ENCODE data around the gene ASPHD1.
"Not testable (repeated sequence)": the region's sequence is repeated elsewhere in the genome, so short reads cannot be mapped to it uniquely, and the experiment has no call there.

The ASPHD1 gene

DNA sequence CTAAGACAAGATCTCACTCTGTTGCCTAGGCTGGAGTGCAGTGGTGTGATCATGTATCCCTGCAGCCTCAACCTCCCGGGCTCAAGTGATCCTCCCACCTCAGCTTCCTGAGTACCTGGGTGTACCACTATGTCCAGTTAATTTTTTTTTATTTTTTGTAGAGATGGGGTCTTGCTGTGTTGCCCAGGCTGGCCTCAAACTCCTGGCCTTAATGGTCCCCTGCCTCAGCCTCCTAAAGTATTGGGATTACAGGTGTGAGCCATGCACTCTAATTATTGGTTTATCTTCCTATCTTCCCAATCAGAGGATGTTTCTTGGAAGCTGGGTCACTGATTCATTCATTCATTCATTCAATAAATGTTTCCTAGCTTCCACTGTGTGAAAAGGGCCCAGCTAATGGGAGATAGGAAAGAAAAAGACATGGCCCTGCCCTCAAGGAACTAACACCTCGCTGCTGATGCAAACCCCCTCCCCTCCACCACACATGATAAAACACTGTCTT, 8.5 kb downstream of the ASPHD1 start:
- no peak for FAIRE-seq

DNA sequence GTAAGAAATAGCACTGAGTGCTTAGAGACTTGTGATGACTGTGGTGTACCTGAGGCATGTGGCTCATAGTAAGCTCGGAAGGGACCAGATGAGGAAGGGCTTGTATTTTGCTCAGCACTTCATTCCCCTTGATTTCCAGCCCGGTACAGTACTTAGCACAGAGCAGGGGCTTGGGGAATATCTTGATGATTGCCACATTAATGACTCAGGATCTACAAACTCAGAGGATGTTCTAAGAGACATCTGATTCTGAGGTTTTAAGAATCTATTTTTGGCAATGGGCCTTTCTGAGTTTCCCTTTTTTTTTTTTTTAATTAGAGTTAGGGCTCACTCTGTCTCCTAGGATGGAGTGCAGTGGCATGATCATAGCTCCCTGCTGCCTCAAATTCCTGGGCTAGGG, 9.1 kb downstream of the ASPHD1 start:
- no peak for FAIRE-seq

DNA sequence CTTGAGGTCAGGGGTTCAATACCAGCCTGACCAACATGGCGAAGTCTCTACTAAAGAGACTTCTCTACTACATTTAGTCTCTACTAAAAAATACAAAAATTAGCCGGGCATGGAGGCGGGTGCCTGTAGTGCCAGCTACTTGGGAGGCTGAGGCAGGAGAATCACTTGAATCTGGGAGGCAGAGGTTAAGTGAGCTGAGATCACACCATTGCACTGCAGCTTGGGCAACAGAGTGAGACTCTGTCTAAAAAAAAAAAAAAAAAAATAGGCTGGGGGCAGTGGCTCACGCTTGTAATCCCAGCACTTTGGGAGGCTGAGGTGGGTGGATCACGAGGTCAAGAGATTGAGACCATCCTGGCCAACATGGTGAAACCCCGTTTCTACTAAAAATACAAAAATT, 9.6 kb downstream of the ASPHD1 start:
- FAIRE-seq: not testable (repeated sequence)

DNA sequence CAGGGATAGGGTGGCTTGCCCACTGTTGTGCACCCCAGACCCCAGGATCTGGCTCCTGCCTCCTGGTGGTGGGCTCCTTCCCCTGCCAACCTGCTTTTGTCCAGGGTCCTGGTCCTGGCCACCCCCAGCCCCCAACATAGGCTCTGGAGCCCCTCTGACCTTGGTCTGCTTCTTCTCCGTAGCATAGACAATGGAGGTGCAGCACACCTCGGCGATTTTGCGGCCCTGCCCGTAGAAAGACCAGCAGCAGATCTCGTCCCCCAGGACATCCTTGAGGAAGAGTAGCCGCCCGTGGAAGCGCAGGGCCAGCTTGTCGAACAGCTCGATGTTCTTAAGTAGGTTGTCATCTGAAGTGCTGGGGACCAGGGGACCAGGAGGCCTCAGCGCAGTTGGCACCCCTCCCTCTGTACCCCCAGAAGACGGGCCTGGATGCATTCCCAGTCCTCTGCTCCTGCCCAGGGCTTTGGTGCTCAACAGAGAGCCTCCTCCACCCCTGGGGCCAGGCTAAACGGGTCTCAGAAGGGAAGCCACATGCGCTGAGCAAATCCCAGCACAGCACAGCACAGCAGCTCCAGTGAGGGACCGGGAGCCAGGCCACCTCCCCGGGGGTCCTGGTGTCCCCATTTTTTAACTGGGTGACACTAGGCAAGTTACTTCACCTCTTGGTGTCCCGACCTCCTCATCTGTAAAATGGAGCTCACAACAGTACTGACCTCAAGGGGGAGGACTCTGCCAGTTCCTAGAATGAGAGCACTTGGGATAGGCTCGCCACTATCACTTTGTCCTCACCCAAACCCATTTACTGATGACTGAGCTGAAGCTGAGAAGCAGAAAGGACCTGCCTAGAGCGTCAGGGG, 10.8 kb downstream of the ASPHD1 start:
- no peak for FAIRE-seq

DNA sequence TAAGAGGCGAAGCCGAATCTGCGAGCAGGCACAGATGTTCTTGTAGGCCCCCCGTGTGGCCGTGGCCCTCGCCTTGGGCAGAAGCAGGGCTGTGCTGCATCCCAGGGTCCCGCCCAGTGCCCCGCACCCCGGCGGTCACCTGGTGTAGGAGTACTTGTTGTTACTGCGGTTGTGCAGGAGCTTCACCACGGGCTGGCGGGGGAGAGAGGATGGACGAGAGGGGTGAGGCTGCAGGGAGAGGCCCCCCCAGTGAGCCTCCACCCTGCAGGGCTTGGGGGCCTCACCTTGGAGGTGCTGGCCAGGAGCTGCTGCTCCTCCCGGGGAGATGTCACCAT, 11.4 kb downstream of the ASPHD1 start:
- FAIRE-seq: no peak

DNA sequence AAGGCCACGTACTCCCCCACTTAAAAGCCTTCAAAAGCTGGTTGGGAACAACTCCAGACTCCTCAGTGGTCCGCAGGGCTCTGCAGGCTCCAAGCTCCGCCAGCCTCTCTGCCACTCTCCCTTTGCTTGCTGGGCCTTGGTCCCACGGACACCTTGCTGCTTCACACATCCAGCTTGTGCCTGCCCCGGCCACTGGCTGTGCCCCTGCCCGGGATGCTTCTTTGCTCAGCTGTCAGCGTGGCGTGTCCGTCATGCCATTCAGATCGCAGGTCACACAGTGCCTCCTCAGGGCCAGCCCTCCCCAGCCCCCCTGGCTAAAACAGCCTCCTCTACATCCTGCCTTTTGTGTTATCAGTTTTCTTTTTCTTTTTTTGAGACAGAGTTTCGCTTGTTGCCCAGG, 11.8 kb downstream of the ASPHD1 start:
- no peak for FAIRE-seq

DNA sequence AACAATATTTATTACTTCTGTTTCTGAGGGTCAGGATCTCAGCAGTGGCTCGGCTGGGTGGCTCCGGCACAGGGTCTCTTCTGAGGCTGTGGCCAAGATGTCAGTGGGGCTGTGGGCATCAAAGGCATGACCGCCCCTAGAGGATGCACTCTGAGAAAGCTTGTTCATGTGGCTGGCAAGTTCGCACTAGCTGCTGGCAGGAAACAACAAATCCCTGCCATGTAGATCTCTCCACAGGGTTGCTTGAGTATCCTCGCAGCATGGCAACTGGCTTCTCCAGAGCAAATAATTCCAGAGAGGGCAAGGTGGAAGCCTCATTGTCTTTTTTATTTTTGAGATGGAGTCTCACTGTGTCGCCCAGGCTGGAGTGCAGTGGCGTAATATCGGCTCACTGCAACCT, 13.2 kb downstream of the ASPHD1 start:
- FAIRE-seq: no peak

DNA sequence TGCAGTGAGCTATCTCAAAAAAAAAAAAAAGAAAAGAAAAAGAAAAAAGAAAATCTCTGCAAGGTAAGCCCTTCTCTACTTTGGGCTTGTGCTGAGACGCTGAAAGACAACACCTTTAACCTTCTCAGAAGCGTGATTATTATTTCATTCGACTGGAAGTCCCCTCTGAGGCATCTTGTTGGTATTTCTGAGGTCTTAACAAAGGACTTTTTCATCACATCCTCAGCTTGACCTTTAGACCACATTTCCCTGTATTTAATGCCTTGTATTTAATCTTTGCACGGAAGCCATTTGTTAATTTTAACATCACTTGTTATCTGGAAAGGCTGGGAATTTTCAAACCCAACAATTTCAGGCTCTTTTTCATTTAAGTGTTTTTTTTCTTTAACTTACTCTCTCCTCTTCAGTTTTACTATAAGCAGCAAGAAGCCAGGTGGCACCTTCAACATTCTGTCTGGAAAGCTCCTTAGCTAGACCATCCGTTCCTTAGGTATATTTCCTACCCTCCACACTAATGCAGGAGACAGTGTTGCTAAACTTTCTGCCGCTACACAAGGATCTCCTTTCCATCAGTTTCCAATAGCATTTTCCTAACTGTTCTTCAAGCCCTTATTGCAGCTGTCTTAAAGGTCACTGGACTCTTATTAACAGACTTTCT, 15.4 kb downstream of the ASPHD1 start:
- no peak for FAIRE-seq

DNA sequence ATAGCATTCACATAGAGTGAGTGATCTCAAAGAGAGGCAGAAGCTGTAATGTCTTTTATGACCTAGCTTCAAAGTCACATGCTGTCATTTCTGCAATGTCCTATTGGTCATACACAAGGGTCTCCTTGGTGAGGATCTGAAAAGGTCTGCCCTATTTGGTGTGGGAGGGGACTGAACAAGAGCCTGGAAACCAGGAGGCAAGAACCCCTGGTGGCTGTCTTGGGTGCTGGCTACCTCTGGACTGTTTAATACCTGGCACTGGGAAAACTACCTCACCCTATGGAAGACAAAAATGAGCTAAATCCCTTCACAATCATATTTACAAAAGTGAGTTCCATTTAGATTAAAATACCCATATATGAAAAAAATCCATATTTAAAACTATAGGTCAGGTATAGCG, 16.7 kb downstream of the ASPHD1 start:
- FAIRE-seq: no peak

DNA sequence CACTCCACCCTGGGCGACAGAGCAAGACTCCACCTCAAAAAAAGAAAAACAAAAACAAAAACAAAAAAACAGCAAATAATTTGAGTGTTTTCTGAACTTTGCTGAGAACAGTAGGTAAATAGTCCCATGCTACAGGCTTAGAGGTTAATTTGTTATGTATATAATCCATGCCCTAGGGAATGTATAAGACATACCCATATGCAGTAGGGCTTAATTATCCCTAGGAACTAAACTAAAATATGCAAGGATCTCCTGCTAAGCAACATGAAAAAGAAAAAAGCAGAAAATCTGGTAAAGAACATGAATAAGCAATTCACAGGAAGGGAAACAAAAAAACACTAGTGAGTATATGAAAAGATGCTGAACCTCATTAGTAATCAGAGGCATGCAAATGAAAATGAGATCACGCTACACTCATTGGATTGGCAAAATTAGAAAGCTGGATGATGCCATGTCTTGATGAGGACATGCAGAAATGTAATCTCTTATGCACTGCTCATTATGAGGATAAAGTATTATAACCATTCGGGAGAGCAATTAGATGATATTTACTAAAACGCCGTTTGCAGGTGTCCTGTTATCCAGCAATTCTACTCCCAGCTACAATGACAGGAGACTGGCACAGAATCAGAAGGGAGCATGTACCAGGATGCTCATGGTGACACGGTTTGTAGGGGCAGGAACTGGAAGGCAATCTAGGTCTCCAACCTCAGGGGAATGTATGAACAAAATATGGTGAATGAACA, 20.2 kb downstream of the ASPHD1 start:
- FAIRE-seq: no peak

DNA sequence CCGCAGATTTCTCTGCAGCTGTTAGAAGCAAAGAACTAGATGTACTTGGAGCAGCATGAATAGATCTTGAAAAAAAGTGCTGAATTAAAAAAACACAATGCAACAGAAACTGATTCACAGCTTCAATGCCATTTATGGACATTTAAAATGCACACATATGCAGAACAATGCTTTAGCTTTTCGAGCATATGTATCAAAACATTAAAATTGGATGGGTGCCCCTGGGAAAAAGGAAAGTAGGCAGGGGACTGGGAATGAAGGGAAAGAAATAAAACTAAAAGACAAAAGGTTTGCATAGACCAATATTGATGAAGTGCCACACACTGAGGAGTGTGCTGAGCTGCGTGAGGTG, 20.7 kb downstream of the ASPHD1 start:
- no peak for FAIRE-seq

DNA sequence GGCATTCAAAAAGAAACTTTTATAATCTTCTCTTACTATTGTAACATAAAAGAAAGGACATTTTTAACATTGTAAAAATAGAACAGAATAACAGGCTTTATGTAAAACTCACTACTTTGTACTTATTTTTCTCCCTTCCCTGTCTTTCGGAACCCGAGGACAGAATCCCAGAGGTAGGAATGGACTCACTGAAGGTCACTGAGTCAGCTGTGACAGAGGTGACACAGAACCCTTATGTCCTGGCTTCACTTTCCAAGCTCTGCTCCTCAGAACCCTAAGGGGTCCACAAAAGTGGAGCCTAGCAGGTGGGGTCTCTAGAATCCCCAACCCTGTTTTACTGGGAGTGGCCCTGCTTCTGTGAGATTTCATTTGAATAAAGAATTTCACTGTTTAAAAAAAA, 22.0 kb downstream of the ASPHD1 start:
- no peak for FAIRE-seq

DNA sequence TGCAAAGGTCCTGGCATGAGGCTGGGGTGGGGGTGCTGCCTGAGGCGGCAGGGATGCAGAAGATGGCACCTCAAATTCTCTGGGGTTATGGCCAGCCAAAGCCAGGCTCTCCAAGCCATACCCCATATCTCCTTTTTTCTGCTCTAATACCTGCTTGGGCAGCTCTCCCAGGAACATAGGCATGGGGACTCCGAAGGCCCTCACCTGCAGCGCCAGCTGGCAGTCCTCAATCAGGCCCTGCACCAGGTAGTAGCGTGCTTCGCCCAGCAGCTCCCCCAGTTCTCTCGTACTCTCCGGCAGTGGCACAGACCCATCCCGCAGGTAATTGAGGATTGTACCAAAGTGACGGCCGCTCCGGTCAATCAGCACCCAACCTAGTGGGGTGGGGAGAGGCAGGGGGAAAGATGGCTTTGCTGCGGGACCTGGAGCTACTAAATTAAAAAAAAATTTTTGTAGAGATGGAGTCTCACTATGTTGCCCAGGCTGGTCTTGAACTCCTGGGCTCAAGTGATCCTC, 22.8 kb downstream of the ASPHD1 start:
- FAIRE-seq: no peak

DNA sequence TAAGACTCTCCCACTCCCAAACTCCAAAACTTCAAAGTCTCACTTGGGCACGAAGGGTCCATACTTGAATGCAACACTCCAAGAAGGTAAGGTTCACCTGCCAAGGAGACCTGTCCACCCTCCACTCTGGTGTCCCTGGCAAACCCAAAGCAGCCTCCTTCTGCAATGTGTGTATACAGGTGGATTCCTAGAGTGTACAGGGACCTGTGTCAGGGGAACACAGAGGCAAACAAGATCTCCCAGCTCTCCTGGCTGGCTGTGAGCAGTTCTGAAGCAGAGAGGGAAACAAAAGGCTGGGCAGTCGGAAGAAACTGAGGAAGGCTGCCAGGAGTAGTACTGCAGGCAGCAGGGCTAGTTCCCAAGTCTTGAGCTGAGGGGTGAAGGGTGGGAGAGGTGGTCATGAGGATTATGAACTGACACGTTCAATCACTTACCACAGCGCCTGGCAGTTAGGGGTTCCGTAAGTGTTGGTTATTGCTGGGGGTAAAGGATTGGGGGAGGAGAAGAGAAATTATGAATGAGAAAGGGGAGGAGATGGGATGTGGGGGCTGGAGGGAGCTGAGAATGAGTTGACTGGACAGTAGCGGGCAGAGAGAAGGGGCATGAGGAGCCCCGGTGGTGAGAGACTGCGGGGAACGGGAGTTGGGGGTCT, 24.9 kb downstream of the ASPHD1 start:
- FAIRE-seq: no peak

DNA sequence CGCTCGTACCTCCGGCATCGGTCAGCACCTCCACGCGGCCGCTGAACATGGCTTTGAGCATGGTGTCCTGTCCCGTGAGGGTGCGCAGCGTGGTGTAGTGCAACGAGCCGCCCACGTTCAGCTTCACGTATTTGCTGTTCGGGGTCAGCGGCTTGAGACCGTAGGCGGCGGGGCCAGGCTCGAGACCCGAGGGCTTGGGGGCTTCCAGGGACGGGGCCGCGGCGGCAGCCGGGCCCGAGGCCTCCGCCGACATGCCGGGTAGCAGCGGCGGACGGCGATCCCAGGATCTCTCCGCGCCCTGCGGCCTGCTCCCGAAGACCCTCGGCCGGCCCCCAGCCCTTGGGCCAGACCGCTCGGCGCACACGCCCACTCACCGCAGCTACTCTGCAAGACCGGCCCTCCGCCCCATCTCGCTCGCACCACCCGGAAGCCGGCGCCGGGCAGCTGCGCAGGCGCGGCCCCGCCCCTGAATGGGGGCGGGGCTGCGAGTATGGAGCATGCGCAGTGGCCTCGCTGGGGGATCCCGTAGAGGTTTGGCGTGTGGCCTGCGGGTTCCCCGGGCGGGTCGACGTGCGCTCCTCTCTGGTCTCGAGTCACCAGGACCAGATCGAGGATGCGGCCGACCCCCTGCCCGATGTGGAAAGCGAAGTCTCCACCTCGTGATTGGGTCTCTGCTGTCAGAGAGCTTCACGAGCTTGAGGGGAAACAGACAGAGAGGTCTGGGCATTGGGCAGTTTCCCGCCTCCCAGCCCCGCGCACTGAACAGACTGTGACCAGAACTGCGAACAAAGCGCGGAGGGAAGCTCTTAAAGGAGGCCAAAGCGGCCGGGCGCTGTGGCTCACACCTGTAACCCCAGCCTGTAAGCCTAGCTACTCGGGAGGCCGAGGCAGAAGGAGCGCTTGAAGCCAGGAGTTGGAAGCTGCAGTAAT, 25.8 kb downstream of the ASPHD1 start, which contains the start of gene KCTD13:
KCTD13 (minus strand) TSS at position 446 of the 930 bp plus-strand sequence; CDS start at position 253, 193 bp downstream.
- FAIRE-seq: no peak

DNA sequence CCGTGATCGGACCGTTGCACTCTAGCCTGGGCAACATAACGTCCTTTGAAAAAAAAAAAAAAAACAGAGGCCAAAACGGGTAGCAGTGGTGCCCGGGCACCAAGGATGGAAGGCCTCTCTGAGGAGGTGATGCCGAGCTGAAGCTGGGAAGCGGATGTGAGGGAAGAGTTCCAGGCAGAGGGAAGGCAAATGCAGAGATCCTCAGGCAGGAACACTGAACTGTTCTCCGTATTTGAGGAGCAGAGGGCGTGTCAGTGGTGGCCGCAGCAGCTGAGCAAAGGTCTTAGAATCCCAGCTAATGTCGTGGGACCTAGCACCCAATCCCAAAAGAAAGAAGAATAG, 26.4 kb downstream of the ASPHD1 start:
- FAIRE-seq: no peak

DNA sequence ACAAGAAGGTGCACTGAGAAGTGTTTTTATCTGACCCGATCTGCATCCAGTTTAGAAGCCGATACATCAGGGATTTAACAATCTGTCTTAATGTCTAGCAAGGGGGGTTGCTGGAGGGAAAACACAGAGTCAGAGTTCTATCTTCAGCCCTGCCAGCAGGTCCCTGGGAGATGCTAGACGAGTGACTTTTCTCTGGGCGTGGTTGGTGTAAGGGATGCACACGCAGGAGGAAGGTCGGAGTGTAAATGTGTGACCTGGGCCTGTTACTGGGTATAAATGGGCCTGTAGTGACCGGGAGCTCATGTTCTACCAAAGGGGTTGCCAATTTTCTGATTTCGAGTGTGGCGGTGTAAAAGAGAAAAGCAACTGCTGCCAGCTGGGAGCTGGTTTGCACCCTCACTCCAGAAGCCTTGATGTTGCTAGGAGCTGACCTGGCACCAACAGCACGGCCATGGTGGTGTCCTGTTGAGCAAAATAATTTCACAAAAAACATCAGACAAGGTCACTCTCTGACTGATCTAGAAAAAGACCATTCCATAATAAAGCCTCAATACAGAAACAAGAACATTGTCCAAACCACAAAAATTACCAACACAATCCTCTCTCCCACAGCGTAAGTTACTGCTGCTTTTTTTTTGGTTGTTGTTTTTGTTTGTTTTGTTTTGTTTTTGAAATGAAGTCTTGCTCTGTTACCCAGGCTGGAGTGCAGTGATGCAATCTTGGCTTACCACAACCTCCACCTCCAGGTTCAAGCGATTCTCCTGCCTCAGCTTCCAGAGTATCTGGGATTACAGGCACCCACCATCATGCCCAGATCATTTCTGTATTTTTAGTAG, 27.0 kb downstream of the ASPHD1 start:
- FAIRE-seq: no peak

DNA sequence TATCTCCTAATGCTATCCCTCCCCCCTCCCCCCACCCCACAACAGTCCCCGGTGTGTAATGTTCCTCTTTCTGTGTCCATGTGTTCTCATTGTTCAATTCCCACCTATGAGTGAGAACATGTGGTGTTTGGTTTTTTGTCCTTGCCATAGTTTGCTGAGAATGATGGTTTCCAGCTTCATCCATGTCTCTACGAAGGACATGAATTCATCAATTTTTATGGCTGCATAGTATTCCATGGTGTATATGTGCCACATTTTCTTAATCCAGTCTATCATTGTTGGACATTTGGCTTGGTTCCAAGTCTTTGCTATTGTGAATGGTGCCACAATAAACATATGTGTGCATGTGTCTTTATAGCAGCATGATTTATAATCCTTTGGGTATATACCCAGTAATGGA, 31.5 kb downstream of the ASPHD1 start:
- not testable (repeated sequence) for FAIRE-seq

DNA sequence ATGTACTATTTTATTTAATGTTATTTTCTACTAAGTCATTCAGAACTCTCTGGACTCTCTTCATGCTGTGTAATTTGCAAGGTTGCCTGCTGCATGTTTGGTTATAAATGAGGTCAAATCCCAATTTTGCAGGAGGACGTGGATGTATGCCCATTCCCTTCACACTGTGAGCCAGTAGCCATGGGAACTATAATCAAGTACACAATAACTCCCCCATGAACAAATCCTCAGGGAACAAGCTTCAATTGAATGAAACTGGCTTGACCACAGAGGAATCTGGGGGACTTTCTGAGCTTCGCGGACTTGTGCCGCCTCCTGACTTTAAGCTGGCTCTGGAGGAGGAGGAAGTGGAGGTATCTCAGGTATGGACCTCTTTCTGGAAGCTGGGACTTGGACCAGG, 40.4 kb downstream of the ASPHD1 start:
- FAIRE-seq: no peak

DNA sequence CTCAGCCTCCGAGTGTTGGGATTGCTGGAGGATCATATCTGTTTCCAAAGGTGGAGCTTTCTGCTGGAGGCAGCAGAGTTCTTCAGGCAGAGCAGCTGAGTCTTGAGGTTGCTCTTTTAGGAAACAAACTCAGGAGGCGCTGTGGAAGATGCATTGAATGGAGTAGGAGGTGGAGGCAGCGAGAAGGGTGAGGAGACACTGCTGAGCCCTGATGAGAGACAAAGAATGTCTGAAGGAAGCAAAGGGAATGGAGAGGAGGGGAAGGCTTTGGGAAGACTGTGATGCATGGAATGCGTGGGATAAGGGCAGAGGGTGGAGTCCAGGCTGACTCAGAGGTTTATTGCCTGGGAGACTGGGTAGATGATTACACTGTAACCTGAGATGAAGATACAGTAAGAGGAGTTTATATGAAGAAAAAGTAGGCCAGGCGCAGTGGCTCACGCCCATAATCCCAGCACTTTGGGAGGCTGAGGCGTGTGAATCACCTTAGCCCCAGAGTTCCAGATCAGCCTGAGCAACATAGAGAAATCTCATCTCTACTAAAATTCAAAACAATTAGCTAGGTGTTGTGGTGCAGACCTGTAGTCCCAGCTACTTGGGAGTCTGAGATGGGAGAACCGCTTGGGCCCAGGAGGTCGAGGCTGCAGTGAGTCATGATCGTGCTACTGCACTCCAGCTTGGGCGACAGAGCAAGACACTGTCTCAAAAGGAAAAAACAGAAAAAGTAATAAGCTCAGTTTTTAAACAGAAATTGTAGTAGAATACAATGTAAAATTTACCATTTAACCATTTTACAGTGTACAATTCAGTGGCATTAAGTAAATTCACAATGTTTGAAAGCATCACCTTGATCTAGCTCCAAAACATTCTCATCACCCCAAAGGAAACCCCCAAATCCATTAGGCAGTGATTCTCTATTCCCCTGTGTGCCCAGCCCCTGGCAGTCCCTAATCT, 43.8 kb downstream of the ASPHD1 start:
- FAIRE-seq: no peak

Measured in islet of Langerhans (tissue), 1 donor.